Body of pancreas (tissue), 4 donors: Measurements from ENCODE around the gene USP40.

Experiments
- CTCF ChIP-seq, 7 experiments: fragments of 450-650 bp in 4 of 7; fragments of 200-600 bp in 3 of 7; sonication (generic) in 3 of 7; IDR thresholded peaks; one replicate each; pipeline ENCODE4 v1.5.1; 2016 to 2019; ENCODE audit warnings: antibody characterized with exemption in 7 of 7
- POLR2A ChIP-seq, 3 donors: fragments of 450-650 bp; IDR thresholded peaks; one replicate each; pipeline ENCODE4 v1.6.1; 2016; ENCODE audit warnings: antibody characterized with exemption in 3 of 3, mild to moderate bottlenecking in 2 of 3

- no peak for TF ChIP-seq CTCF (IDR thresholded peaks at IDR 0.05)
- TF ChIP-seq POLR2A (IDR thresholded peaks at IDR 0.05) = no peak
These were observed 129.7 kb downstream of the USP40 start for GRCh38 chr2:233436691-233437438.
